GM21723 (cell line): ENCODE measurements around the gene FLNB.

Experiments
- ATAC-seq: cut with Tn5 transposase; IDR thresholded peaks from one replicate; pipeline ENCODE4 v1.9.1; 2021; ENCODE audit warnings: mild to moderate bottlenecking, moderate library complexity; ENCODE audit not compliant: unreplicated experiment

The FLNB gene

GRCh38 chr3:58028902-58029301 is 20.7 kb downstream of the FLNB start:
- ATAC-seq = no peak

- ATAC-seq = no peak
Observed at GRCh38 chr3:58029842-58030584, 21.8 kb downstream of the FLNB start.

GRCh38 chr3:58032186-58032585 is 24.0 kb downstream of the FLNB start:
- ATAC-seq = no peak

- ATAC-seq = peak; percentile 97
Observed at GRCh38 chr3:58034738-58035523, 26.7 kb downstream of the FLNB start.

GRCh38 chr3:58035524-58036255 is 27.5 kb downstream of the FLNB start:
- no peak for ATAC-seq

GRCh38 chr3:58036293-58037032 is 28.2 kb downstream of the FLNB start:
- no peak for ATAC-seq

GRCh38 chr3:58037141-58037910 is 29.1 kb downstream of the FLNB start:
- ATAC-seq = no peak

- ATAC-seq = no peak
Observed at GRCh38 chr3:58038675-58039292, 30.6 kb downstream of the FLNB start.

GRCh38 chr3:58039601-58040000 is 31.4 kb downstream of the FLNB start:
- ATAC-seq = no peak

GRCh38 chr3:58041182-58041825 is 33.1 kb downstream of the FLNB start:
- ATAC-seq = no peak

GRCh38 chr3:58041826-58042324 is 33.7 kb downstream of the FLNB start:
- ATAC-seq = peak; percentile 86

GRCh38 chr3:58042947-58043707 is 34.9 kb downstream of the FLNB start:
- ATAC-seq = no peak

GRCh38 chr3:58043933-58044332 is 35.7 kb downstream of the FLNB start:
- ATAC-seq = no peak

- no peak for ATAC-seq
Observed at GRCh38 chr3:58044691-58045483, 36.7 kb downstream of the FLNB start.

GRCh38 chr3:58047826-58048225 is 39.6 kb downstream of the FLNB start:
- ATAC-seq = no peak

GRCh38 chr3:58048301-58048700 is 40.1 kb downstream of the FLNB start:
- ATAC-seq = no peak

GRCh38 chr3:58049143-58049785 is 41.0 kb downstream of the FLNB start:
- ATAC-seq = no peak
